ENCODE measurements around the gene POLR1E. TPM values are rescaled to one million over a fixed set of nuclear protein-coding genes. Genes with fewer than 3 reads are reported as not detected.
"Not testable (repeated sequence)": the region's sequence is repeated elsewhere in the genome, so short reads cannot be mapped to it uniquely, and the experiment has no call there.

POLR1E gene
- total RNA-seq, 4 donors from 2014 or later, result 14.8 to 23.3 (median 18.5) TPM

GRCh38 chr9:37464426-37465248, 21.1 kb upstream of the POLR1E start:
- H3K27ac ChIP-seq, result peak overlapping the region; percentile 87 to 98 (median 98)
- intact Hi-C loops (cut with DNase I), result loop anchor here (5.0 kb wide), 1 partner anchor 42 kb away; the partner anchor contains the start of gene GRHPR
- DNase-seq, result peak; percentile 86 to 89
- no peaks in the 10 kb centered on the region for H3K36me3 ChIP-seq
- peaks cover 20 to 24% of the 10 kb centered on the region in 2 donors for H3K4me1 ChIP-seq
- H3K27me3 ChIP-seq, result no peaks in the 10 kb centered on the region
- peak overlapping the region; percentile 34 to 97 (median 75) for H3K4me3 ChIP-seq (replicated peaks in 1 of 3)
- no peaks in the 10 kb centered on the region for H3K9me3 ChIP-seq
- TF ChIP-seq POLR2A (IDR thresholded peaks at IDR 0.05) (peak in 1 of 2 donors; percentile 78), CTCF (IDR thresholded peaks at IDR 0.05) (no peak)
- WGBS, 2 donors, result 0 to 1% methylated on average over 21 to 24 of the region's 47 CpGs

GRCh38 chr9:37465249-37466036, 20.3 kb upstream of the POLR1E start, which contains the start of gene ZBTB5:
ZBTB5 (minus strand) TSS chr9:37465450; CDS start chr9:37442551, 22,899 bp downstream.
- DNase-seq, result peak; percentile 100
- H3K4me1 ChIP-seq, result peaks cover 20 to 24% of the 10 kb centered on the region in 2 donors
- no peaks in the 10 kb centered on the region for H3K9me3 ChIP-seq
- H3K36me3 ChIP-seq, result no peaks in the 10 kb centered on the region
- 0 to 1% methylated on average over 28 to 32 of the region's 52 CpGs for WGBS, 2 donors
- peak; percentile 73 to 88 for TF ChIP-seq POLR2A (IDR thresholded peaks at IDR 0.05)
- no peak for TF ChIP-seq CTCF (IDR thresholded peaks at IDR 0.05)
- peak within 1 kb of the TSS; percentile 67 to 97 (median 75) for H3K4me3 ChIP-seq (replicated peaks in 1 of 3)
- intact Hi-C loops (cut with DNase I), result no loop called here
- peak within 1 kb of the TSS; percentile 87 to 98 (median 98) for H3K27ac ChIP-seq
- H3K27me3 ChIP-seq, result no peaks in the 10 kb centered on the region

- Histone ChIP-seq H3K9me3 (no peaks in the 10 kb centered on the region), H3K27ac (peak overlapping the region; percentile 65 to 98 (median 98)), H3K36me3 (no peaks in the 10 kb centered on the region), H3K4me3 (replicated peaks in 1 of 3) (peak overlapping the region; percentile 3 to 75 (median 67)), H3K27me3 (no peaks in the 10 kb centered on the region), H3K4me1 (peaks cover 20 to 21% of the 10 kb centered on the region in 2 donors)
- peak; percentile 23 to 68 for DNase-seq
- intact Hi-C loops (cut with DNase I), result no loop called here
- TF ChIP-seq CTCF (IDR thresholded peaks at IDR 0.05) (no peak), POLR2A (IDR thresholded peaks at IDR 0.05) (peak in 1 of 2 donors; percentile 52)
- WGBS, 2 donors, result 1% methylated on average over 26 to 45 of the region's 47 CpGs
Observed at GRCh38 chr9:37466037-37466709, 19.6 kb upstream of the POLR1E start.

GRCh38 chr9:37467530-37467929, 18.2 kb upstream of the POLR1E start:
- H3K27ac ChIP-seq, result not testable (repeated sequence)

GRCh38 chr9:37468620-37469019, 17.1 kb upstream of the POLR1E start:
- no peak for TF ChIP-seq CTCF (IDR thresholded peaks at IDR 0.05)
- TF ChIP-seq POLR2A (IDR thresholded peaks at IDR 0.05), result no peak
- Histone ChIP-seq H3K4me1 (peaks cover 9 to 14% of the 10 kb centered on the region in 2 donors), H3K27me3 (no peaks in the 10 kb centered on the region), H3K4me3 (replicated peaks in 1 of 3) (no peak overlapping the region), H3K36me3 (no peaks in the 10 kb centered on the region), H3K27ac (no peak overlapping the region), H3K9me3 (no peaks in the 10 kb centered on the region)
- intact Hi-C loops (cut with DNase I), result no loop called here
- WGBS, 2 donors, result 97 to 99% methylated on average over 6 of the region's 6 CpGs
- DNase-seq, result no peak

More at GRCh38 chr9:37467530-37467929, 18.2 kb upstream of the POLR1E start:
- H3K4me3 ChIP-seq (replicated peaks in 1 of 3); intact Hi-C loops (cut with DNase I); H3K36me3 ChIP-seq; H3K9me3 ChIP-seq; H3K27me3 ChIP-seq; DNase-seq: not testable (repeated sequence)
- WGBS, 2 donors, result 97% methylated on average over 17 of the region's 17 CpGs
- peaks cover 17 to 21% of the 10 kb centered on the region in 2 donors for H3K4me1 ChIP-seq
